ENCODE results near the gene CCL8.

Gene CCL8

GRCh38 chr17:34367486-34368195, 48.4 kb downstream of the CCL8 start:
- DNase-seq (ENCODE audit: low spot score): no peak

- DNase-seq (ENCODE audit: low spot score): no peak
Observed at GRCh38 chr17:34368196-34368945, 49.1 kb downstream of the CCL8 start.

- no peak for DNase-seq (ENCODE audit: low spot score)
Observed at GRCh38 chr17:34368946-34369500, 49.8 kb downstream of the CCL8 start.

- no peak for DNase-seq (ENCODE audit: low spot score)
Observed at GRCh38 chr17:34369571-34369970, 50.3 kb downstream of the CCL8 start.

- no peak for DNase-seq (ENCODE audit: low spot score)
Observed at GRCh38 chr17:34370376-34370996, 51.3 kb downstream of the CCL8 start.

GRCh38 chr17:34370997-34371395, 51.8 kb downstream of the CCL8 start:
- no peak for DNase-seq (ENCODE audit: low spot score)
